ENCODE measurements around the gene LAX1. TPM values are rescaled to one million over a fixed set of nuclear protein-coding genes. Genes with fewer than 3 reads are reported as not detected.
A peak's percentile ranks its signal among the peaks of the same experiment; 100 is the strongest.

LAX1 gene
- not detected in 2 replicates for total RNA-seq
- long read RNA-seq = 0 reads

GRCh38 chr1:203765029-203765837 is at the start of gene LAX1:
LAX1 (plus strand) TSS chr1:203765183; CDS start chr1:203765566, 383 bp downstream.
- Mint-ChIP-seq H3K36me3 (ENCODE audit: low read depth) (no peaks in the 10 kb centered on the region), H3K27me3 (ENCODE audit: low read depth) (no peaks in the 10 kb centered on the region), H3K4me3 (no peak within 1 kb of the TSS), H3K9me3 (no peaks in the 10 kb centered on the region), H3K27ac (ENCODE audit: unreplicated experiment) (no peak within 1 kb of the TSS), H3K4me1 (peaks cover 10% of the 10 kb centered on the region)
- TF ChIP-seq, protein P1, sequence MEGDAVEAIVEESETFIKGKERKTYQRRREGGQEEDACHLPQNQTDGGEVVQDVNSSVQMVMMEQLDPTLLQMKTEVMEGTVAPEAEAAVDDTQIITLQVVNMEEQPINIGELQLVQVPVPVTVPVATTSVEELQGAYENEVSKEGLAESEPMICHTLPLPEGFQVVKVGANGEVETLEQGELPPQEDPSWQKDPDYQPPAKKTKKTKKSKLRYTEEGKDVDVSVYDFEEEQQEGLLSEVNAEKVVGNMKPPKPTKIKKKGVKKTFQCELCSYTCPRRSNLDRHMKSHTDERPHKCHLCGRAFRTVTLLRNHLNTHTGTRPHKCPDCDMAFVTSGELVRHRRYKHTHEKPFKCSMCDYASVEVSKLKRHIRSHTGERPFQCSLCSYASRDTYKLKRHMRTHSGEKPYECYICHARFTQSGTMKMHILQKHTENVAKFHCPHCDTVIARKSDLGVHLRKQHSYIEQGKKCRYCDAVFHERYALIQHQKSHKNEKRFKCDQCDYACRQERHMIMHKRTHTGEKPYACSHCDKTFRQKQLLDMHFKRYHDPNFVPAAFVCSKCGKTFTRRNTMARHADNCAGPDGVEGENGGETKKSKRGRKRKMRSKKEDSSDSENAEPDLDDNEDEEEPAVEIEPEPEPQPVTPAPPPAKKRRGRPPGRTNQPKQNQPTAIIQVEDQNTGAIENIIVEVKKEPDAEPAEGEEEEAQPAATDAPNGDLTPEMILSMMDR (conservative IDR thresholded peaks at IDR 0.05) = no peak
- DNase-seq (ENCODE audit: low read depth, low spot score) = no peak

- TF ChIP-seq, protein P1 (conservative IDR thresholded peaks at IDR 0.05) = no peak
- no peaks in the 10 kb centered on the region for H3K9me3 Mint-ChIP-seq
- peaks cover 3% of the 10 kb centered on the region for H3K36me3 Mint-ChIP-seq (ENCODE audit: low read depth)
- peaks cover 11% of the 10 kb centered on the region for H3K4me1 Mint-ChIP-seq
- H3K27me3 Mint-ChIP-seq (ENCODE audit: low read depth) = no peaks in the 10 kb centered on the region
- DNase-seq (ENCODE audit: low read depth, low spot score) = no peak
- no peak overlapping the region for H3K4me3 Mint-ChIP-seq
- H3K27ac Mint-ChIP-seq (ENCODE audit: unreplicated experiment) = no peak overlapping the region
Measured at GRCh38 chr1:203717120-203717519, 47.9 kb upstream of the LAX1 start.

- no peaks in the 10 kb centered on the region for H3K27me3 Mint-ChIP-seq (ENCODE audit: low read depth)
- H3K4me1 Mint-ChIP-seq = peaks cover 11% of the 10 kb centered on the region
- H3K4me3 Mint-ChIP-seq = no peak overlapping the region
- H3K36me3 Mint-ChIP-seq (ENCODE audit: low read depth) = peaks cover 3% of the 10 kb centered on the region
- TF ChIP-seq, protein P1 (conservative IDR thresholded peaks at IDR 0.05) = no peak
- peak overlapping the region; percentile 36 for H3K27ac Mint-ChIP-seq (ENCODE audit: unreplicated experiment)
- no peaks in the 10 kb centered on the region for H3K9me3 Mint-ChIP-seq
- DNase-seq (ENCODE audit: low read depth, low spot score) = no peak
Measured at GRCh38 chr1:203720242-203720641, 44.7 kb upstream of the LAX1 start.

GRCh38 chr1:203722909-203723308 is 42.1 kb upstream of the LAX1 start:
- Mint-ChIP-seq H3K4me3 (no peak overlapping the region), H3K27me3 (ENCODE audit: low read depth) (no peaks in the 10 kb centered on the region), H3K9me3 (no peaks in the 10 kb centered on the region), H3K4me1 (peaks cover 11% of the 10 kb centered on the region), H3K27ac (ENCODE audit: unreplicated experiment) (no peak overlapping the region), H3K36me3 (ENCODE audit: low read depth) (peaks cover 11% of the 10 kb centered on the region)
- DNase-seq (ENCODE audit: low read depth, low spot score) = no peak
- TF ChIP-seq, protein P1 (conservative IDR thresholded peaks at IDR 0.05) = no peak

GRCh38 chr1:203726417-203726867 is 38.5 kb upstream of the LAX1 start:
- Mint-ChIP-seq H3K27ac (ENCODE audit: unreplicated experiment) (no peak overlapping the region), H3K4me1 (no peaks in the 10 kb centered on the region), H3K4me3 (no peak overlapping the region), H3K27me3 (ENCODE audit: low read depth) (no peaks in the 10 kb centered on the region), H3K36me3 (ENCODE audit: low read depth) (peaks cover 8% of the 10 kb centered on the region), H3K9me3 (no peaks in the 10 kb centered on the region)
- TF ChIP-seq, protein P1 (conservative IDR thresholded peaks at IDR 0.05) = no peak
- DNase-seq (ENCODE audit: low read depth, low spot score) = no peak

Data from neural crest cell (in vitro differentiated cells).